GM20000 (cell line): ENCODE results near the gene SCAF1.

Source experiments
- DNase-seq: peaks from one replicate; pipeline ENCODE4 v3.0.0; 2012; ENCODE audit warnings: low spot score
- TF ChIP-seq, protein P1 (sequence below): IDR thresholded peaks from 2 replicates; pipeline ENCODE4 v1.5.1; 2012; ENCODE audit warnings: mild to moderate bottlenecking, control low read depth; ENCODE audit errors: extremely low read depth, missing control alignments

The SCAF1 gene

DNA sequence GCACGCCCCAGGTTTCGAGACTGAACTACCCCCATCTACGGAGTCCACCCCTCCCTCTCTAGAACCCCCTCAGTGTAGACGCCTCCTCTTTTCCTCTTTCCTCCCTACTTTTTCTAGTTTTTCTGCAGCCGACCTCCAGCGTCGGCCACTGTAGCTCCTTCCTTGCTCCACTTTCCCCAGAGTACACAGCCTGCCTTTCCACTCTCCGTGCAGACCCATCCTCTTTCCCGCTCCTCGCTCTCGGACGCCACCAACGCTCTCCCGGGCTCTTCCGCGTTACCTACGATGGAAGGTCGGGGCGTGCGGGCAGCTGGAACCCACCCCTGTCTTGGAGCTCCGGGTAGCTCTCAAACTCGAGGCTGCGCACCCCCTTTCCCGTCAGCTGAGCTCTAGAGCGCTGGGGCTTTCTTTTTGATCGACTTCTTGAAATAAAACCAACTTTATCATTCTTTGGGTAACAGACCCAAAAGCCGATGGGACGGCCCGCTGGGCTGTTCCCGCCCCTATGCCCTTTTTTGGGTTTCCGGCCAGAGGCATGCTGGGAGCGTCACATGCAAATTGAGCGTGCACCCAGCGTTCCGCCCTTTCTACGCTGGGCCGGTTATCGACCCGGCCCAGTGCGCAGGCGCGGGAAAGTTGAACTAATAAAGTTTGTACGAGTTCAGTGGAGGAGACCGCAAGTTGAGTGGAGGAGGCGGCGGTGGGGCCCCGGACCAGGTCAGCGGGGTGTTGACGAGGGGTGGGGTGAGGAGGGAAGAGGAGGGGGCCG, 23.5 kb downstream of the SCAF1 start, which contains the start of the genes BCL2L12 and IRF3:
Gene BCL2L12, plus strand, starts transcription at position 583 of the 769 bp plus-strand sequence. CDS start 760 bp downstream, outside the sequence.
Gene IRF3, minus strand, starts transcription at position 507 of the 769 bp plus-strand sequence. CDS start 1,019 bp downstream, outside the sequence.
- DNase-seq, result peak; percentile 99
- TF ChIP-seq, protein P1, sequence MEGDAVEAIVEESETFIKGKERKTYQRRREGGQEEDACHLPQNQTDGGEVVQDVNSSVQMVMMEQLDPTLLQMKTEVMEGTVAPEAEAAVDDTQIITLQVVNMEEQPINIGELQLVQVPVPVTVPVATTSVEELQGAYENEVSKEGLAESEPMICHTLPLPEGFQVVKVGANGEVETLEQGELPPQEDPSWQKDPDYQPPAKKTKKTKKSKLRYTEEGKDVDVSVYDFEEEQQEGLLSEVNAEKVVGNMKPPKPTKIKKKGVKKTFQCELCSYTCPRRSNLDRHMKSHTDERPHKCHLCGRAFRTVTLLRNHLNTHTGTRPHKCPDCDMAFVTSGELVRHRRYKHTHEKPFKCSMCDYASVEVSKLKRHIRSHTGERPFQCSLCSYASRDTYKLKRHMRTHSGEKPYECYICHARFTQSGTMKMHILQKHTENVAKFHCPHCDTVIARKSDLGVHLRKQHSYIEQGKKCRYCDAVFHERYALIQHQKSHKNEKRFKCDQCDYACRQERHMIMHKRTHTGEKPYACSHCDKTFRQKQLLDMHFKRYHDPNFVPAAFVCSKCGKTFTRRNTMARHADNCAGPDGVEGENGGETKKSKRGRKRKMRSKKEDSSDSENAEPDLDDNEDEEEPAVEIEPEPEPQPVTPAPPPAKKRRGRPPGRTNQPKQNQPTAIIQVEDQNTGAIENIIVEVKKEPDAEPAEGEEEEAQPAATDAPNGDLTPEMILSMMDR, result no peak

DNA sequence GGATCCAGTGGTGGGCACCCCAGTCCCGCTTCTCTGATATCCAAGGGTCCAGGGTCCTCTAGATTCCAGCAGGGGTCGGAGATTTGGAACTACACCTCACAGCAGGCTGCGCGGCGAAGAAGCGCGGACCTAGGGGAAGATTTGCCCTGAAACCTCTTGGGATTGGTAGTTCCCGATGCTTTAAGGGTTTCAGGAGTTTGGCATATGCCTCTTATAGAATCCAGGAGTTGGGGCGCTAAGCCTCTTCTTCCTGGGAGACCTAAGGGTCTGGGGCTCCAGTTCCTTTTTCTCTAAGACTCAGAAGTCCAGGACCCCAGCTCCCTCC, 24.1 kb downstream of the SCAF1 start:
- DNase-seq, result no peak
- TF ChIP-seq, protein P1, result no peak

DNA sequence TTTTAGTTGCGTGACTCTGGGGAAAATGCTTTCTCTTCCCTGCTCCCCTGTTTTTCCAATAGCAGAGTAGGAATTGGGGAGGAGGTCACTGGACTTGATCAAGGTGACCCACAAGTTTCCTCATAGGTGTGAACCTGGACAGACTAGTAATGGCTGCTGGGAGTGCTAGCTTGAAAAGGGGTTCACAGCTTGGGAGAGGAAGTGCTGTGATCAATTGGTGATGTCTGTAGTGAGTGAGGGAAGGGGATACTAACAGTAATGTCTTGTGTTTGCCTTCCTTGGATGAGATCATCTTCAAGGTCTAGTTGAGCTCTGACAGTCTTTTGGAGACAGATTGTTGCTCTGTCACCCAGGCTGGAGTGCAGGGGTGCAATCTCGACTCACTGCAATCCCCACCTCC, 25.5 kb downstream of the SCAF1 start:
- TF ChIP-seq, protein P1, result no peak
- no peak for DNase-seq

DNA sequence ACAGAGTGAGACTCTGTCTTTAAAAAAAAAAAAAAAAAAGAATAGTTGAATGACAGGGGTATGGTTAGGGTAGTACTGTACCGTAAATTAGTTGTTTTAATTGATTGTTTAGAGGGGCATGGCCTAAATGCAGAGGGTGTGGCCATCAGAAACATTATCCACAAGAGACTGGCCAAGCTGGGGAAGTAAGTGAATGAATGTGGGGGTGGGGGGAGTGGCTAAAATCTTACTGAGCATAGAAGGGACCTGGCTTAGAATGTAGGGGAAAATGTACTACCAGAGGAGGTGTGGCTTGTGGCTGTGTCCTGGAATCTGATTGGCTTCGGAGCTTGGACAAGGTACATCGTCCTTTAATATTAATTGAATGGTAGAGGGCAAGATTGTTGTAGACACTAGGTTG, 27.5 kb downstream of the SCAF1 start:
- TF ChIP-seq, protein P1, result no peak
- no peak for DNase-seq

DNA sequence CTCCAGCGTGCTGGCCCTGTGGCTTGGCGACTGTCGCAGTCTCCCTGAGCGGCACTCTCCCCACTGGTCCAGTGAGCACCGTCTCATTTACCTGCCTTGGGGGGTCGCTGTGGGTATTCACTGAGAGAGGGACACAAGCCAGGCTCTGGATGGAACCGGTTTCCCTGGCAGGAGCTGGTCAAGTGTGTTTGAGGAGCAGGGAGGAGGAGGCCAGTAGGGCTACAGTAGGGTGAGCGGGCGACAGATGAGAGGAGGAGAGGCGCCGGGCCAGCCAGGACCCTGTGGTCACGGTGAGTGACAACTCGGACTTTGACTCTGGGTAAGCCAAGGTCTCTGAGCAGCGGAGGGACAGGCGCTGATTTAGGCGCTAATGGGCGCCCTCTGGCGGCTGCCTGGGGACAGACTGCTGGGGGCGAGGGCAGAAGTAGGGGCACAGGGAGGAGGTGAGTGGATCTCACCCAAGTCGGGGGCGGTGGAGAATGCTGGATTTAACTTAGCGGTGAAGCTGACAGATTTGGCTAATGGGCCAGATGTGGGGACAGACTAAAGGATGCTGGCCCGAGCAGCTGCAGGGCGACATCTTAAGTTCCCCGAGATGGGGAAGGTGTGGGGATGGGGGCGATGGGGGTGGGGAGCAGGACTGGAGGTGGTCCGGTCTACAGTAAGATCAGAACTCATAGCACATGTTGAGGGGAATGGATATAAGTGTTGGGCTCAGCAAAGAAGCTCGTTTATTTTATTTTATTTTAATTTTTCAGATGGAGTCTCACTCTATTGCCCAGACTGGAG, 30.3 kb downstream of the SCAF1 start:
- TF ChIP-seq, protein P1, result peak; percentile 93
- peak; percentile 91 for DNase-seq

DNA sequence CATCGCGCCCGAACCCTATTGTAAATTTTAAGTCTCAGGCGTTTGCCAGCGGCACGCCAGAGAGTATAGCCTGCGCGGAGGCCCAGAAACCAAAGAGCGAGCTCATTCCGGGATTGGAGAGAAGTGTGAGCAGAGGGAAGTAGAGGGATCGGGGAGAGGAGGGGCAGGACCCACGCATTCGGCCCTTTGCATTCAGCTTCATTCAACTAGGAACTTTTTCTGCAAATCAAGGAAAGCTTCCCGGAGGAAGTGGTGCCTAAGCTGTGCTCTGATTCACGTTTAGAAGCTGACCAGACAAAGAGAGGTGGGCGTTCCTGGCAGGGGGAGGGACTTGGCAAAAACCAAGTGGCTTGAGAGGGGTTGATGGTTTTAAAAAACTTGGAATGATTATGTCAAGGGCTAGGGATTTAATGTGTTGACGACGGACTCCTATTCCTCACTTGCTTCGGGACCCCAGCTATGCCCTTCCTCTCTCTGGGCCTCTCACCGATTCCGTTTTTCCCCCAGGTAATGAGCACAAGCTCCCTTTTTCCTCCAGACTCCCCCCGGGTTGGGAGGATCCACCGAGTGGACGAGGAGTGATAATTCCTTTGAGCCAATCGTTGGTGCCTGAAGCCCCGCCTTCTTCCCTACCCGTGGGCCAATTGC, 34.3 kb downstream of the SCAF1 start:
- TF ChIP-seq, protein P1, result no peak
- peak; percentile 80 for DNase-seq
